G401 (cell line): ENCODE data around the gene FRMD1. TPM values are rescaled to one million over a fixed set of nuclear protein-coding genes. Genes with fewer than 3 reads are reported as not detected.

Source experiments
- DNase-seq: peaks from one replicate; pipeline ENCODE4 v3.0.0-alpha.2; 2015; ENCODE audit warnings: low spot score
- in situ Hi-C: cut with HindIII; loops from 2 replicates; pipeline ENCODE4 v1.10.0; 2016; ENCODE audit warnings: low sequenced_read_pairs, mixed read lengths
- total RNA-seq: library from RNA; depleted of rRNA; stranded (reverse); fragments of >200 nt; shearing (Covaris generic); gene quantifications from 2 replicates; pipeline ENCODE4 v1.2.3, GENCODE V29; 2014

FRMD1 gene
- total RNA-seq, 1 experiment from 2014 or later = not detected

- no peak for DNase-seq
- in situ Hi-C loops = no loop called here
These were observed 16.4 kb downstream of the FRMD1 start for GRCh38 chr6:168062346-168063289.

GRCh38 chr6:168061269-168062210 lies 17.5 kb downstream of the FRMD1 start:
- in situ Hi-C loops = no loop called here
- no peak for DNase-seq

DNA sequence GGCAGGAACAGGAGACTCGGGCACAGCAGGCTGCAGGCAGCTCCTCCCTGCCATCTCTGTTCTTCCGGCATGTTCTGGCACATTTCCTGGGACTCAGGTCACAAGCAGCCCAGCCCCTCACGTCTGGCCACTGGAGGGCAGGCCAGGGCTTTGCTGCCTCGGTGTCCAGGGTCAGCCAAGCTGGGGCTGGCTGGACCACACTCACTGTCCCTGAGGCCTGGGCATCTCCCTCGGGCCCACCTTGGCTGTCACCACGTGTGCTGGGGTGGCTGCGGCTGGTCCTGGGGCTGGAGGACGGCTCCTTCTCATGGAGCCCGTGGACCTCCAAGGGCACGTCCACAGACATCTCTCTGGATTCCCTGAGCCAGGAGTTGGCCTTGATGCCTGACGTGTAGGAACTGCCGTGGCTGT lies 18.5 kb downstream of the FRMD1 start:
- in situ Hi-C loops = no loop called here
- peak; percentile 55 for DNase-seq

DNA sequence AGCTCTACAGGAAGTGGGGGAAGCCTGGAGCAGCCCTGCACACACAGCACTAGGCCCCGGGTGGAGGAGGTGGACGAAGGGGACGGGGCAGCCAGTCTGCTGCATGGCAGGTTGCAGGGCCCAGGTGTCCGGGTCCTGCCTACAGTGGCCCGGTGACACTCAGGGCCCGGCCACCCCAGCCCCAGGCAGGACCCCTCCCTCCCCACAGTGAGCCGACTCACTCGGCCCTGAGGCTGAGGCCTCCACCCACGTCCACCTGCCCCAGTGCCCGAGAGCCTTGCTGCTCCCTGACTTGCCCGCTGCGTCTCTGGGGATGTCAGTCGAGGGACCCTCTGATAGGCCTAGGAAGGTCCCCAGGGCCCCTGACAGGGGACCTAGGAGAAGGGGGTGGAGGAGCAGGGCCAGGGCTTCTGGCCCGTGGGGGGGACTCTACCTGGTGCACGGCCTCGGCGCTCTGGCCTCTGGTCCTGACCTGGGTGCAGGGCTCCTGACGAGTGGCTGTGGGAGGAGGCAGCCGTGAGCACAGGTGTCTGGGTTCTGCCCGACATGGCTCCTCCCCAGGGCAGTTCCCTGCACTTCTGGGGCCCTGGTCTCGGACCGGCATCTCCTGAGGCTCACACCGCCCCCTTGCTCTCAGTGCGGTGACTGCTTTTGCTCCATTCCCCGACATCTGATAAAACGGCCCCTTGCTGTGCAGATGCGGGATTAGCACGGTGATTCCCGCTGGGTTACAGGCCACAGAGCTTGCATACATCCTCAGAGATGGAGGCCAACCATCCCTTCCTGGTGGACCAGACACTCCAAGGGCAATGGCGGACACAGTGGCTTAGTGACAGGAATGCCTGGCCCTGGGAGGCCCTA lies 20.1 kb downstream of the FRMD1 start:
- DNase-seq = no peak
- in situ Hi-C loops = no loop called here

- in situ Hi-C loops = no loop called here
- no peak for DNase-seq
These were observed 21.2 kb downstream of the FRMD1 start for GRCh38 chr6:168057836-168058235.

GRCh38 chr6:168056892-168057527 lies 22.0 kb downstream of the FRMD1 start:
- in situ Hi-C loops = no loop called here

GRCh38 chr6:168055696-168056489 lies 23.1 kb downstream of the FRMD1 start:
- in situ Hi-C loops = no loop called here
- DNase-seq = no peak

More at GRCh38 chr6:168056892-168057527, 22.0 kb downstream of the FRMD1 start:
- no peak for DNase-seq

- DNase-seq = no peak
- in situ Hi-C loops = no loop called here
These were observed 24.0 kb downstream of the FRMD1 start for GRCh38 chr6:168054765-168055560.

DNA sequence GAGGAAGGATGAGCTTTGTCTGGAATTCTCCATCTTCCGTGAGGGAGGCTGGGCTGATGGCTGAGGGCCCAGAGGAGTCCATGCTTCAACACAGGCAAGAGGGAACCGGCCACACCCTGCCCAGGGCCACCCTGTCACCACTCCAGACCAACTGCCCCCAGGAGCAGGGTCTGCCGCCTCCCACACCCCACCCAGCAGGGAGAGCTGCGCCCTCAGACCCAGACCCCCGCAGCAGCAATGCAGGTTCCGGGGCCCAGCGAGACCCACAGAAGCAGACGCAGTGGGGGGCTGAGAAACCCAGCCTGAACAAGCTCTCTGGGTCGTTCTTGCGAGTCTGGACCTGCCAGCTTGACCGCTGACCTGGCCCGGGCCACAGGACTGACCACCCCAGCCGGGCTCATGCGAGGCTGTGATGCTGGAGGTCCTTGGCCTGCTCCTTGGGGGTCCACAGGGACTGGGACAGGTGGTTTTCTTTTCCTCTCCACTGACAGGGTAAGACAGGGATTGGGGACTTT lies 25.0 kb downstream of the FRMD1 start:
- in situ Hi-C loops = no loop called here
- no peak for DNase-seq

DNA sequence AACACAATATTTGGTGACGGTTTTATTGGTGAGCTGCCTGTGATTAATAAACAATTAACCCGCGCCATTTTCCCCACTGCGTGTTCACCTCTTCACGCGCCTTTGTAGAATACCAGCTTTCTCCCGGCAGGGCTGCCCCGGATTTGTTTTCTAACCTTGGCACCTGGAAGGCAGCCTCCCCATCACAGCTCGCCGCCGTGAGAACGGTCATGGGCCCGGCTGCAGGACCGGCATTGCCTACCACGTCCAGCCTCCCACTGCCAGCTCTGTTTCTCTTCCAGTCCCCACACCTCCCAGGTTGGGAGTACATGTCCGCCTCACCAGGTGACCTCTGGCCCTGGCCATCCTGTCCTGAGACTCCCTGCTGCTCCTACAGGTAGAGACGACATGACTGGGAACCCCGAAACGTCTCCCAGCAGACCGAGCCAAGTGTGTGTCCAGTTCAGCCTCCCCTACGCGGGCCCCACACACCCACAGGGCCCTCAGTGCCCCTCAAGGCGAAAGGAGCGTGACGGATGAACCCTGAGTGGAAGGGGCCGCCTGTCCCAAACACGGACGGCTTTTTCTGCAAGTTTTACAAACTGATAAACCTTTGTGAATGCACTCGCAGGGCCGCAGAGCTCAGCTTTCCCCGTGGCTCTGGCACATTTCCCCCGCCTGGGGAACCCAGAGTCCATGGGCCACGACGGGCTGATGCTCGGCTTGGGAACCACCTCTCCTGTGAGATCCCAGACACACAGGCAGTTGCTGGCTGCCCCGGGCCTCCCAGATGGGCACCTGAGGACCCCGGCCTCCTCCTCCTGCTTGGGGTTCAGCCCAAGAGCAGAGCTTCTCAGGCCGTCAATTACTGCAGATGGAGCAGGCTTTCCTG lies 25.7 kb downstream of the FRMD1 start:
- no peak for DNase-seq
- in situ Hi-C loops = no loop called here

GRCh38 chr6:168052291-168052891 lies 26.6 kb downstream of the FRMD1 start:
- no peak for DNase-seq
- in situ Hi-C loops = no loop called here

- in situ Hi-C loops = no loop called here
- no peak for DNase-seq
These were observed 27.4 kb downstream of the FRMD1 start for GRCh38 chr6:168051648-168052047.

GRCh38 chr6:168050881-168051586 lies 28.0 kb downstream of the FRMD1 start:
- in situ Hi-C loops = no loop called here
- peak; percentile 8 for DNase-seq

GRCh38 chr6:168050225-168050880 lies 28.7 kb downstream of the FRMD1 start:
- in situ Hi-C loops = no loop called here
- no peak for DNase-seq
